GM21390 (cell line): ENCODE data around the gene CRYBG3.

Experiments used
- ATAC-seq: cut with Tn5 transposase; IDR thresholded peaks from one replicate; pipeline ENCODE4 v1.9.1; 2021; ENCODE audit not compliant: unreplicated experiment

CRYBG3 gene

DNA sequence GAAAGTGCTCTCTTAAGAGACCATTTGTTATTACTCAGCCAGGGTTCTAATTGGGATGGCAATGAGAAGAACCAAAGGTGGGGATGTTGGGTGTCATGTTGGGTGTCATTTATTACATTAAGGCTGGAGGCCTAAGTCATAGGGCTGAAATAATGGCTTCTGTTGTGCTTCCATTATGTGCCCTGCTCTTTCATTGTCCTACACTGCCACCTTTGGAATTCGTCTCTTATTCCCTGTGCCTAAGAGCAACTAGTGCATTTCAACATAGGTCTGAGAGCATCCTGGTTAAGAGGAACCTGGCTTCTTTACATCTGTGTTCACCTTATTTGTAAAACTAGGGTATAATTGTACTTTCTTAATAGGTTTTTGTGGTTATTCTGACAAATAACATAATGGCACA, 118.2 kb downstream of the CRYBG3 start:
- no peak for ATAC-seq

DNA sequence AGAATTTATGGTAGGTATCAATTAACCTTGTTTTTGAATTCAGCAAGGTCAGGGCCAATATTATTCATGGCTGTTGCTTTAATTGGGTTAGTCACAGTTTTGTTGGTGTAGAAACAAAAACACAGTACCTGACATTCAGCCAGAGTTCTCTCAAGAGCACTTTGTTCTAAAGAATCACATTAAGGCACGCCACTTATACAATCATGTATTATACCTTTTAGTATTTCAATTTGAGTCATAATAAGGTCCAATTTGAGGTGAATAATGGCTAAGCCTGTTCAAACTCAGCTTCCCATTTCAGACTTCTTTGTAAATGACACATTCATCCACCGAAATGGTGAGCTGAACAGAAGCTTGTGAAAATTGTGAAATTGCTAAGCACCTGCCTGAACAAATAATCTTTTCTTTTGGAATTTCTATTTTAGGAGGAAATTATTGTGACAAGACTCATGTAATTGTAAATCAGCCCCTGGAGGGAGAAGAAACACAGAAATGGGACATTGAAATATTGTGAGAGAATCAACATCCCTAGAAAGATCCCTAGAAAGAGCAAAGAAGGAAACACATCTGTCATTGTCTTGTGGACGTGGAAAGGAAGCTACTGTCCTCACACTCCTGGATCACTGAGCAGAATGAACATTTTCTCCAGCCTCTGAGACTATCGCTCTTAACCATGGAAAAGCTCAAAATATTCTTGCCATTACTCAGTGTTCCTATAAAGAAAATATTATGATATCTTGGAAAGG, 121.2 kb downstream of the CRYBG3 start:
- no peak for ATAC-seq

DNA sequence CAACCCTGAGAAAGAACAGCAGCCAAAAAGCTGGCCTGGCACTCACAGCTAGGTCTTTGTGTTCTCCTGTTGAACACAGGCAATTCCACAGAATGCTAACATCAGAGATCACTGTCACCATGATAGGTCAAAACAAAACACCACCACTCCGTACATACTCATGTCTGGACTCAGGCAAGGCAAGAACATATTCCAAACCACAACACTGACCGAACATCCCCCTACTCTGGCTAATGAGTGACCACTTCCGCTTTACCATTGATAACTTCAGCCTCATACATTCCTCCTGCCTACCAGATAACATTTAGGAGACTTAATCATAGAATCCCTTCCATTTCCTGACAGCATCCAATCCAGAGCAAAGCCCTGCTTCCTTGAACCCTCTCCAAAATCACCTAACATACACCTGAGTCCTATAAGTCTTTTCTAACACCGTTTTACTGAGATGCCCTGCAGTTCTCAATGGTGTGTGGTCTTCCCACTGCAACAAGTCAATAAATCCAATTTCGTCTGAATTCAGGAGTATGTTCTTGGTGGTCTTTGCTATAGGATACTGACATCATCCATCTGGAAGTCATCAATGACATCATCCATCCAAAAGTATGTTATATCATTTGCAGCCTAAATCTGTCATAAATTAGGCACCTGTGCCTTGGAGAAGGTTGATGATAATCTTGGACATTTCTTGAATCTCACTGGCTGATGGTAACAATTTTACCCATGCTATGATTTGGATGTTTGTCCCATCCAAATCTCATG, 126.7 kb downstream of the CRYBG3 start:
- no peak for ATAC-seq

DNA sequence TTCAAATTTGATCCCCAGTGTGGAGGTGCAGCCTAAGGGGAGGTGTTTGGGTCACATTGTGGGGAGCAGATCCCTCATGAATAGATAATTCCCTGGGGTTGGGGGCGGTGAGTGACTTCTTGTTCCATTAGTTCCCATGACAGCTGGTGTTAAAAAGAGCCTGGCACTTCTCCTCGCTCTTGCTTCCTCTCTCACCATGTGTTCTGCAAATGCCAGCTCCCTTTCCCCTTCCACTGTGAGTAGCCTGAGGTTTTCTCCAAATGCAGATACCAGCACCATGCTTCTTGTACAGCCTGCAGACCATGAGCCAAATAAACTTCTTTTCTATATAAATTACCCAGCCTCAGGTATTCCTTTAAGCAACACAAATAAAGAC, 127.3 kb downstream of the CRYBG3 start:
- ATAC-seq = no peak

DNA sequence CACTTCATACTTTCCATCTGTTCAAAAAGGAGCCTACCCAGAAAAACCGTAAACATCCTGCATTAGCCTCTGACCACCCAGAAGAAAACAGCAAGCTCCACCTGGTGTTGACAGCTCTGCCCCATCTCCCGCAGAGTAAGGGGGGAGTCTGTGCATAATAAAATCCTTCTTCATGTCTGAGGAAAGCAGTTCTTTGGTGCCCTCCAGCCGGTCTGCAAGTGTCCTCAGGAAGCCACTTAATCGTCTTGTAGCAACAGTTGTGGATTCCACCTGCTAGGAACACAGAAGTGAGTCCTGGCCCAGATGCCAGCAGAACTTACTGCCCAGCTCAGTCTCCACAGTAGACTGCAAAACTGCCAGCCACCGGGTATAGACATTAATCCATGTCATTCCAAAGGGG, 127.9 kb downstream of the CRYBG3 start:
- ATAC-seq = no peak

DNA sequence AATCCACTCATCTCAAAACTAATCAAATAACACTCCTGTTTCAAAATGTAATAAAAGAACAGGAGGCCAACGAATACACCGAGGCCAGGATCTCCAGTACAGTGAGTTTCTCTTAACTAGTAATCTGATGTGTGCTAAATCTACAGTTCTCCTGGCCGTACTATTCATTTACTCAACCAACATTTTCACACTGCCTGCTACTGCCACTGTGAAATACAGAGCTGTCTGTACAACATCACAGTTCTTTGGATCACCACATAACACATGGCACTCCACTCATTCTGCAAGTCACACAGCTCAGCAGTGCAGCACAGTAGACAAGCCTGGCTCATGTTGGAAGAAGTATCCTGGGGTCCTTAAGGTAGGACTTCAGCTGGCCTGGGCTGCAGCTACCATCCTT, 128.5 kb downstream of the CRYBG3 start:
- ATAC-seq = no peak

DNA sequence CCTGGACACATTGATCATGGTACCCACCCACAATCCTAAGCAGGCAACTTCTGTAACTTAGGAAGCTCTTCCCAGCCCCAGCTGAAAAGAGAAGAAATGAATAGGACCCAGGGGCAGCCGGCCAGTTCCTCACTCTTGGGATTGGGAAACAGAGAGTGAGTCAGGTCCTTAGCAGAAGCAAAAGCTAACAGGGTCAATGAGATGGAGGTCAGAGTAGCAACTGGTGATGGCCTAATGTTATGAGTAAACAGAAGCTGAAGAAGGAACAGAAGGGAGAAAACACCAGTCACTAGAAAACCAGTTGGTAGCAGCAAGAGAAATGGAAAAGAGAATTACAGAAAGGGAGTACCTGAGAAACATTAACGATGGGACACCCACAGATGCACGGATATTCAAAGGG, 130.5 kb downstream of the CRYBG3 start:
- ATAC-seq = no peak

DNA sequence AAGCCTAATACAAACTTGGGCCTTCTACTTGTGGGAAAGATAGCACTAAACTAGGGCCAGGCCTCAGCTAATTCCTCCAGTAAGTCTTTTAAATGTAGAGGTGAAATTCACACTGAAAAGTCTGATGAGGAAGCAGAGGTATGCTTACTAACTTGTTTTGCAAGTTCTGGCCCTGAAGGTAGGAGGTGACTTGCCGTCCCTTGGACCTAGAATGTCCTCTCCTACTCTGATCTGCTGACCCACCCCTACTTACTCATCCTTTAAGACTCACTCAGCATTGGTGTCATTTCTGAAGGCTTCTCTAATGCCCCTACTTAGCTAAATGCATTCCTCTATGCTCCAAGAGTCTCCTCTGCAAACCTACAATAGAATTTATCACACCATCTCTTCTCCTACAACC, 131.1 kb downstream of the CRYBG3 start:
- ATAC-seq = no peak

DNA sequence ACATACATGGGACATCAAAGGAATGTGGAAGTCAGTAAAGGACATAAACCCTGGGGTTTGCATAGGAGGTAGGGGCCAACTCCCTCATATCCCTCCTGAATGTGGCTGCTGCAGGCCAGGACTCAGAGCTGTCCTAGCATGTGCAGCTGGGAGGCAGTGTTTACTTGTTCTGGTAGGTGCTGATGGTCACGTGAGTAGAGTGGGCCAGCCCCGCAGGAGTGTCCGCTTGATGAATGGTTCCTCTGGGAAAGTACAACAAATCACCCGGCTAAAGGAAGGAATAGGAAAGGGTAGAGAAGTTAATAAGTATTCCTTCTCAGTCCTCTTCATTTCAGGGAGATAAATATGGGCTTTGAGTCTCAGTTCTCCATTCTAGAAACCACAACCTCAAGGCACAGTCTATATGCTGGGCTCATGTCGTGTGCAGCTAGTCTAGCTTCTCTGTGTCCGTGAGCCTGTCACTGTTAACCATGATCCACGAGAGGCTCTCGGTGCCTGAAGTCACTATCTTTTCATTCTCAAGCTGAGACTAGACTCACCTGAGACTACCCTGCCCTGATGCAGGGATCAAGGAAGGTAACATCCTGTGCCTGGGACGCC, 132.5 kb downstream of the CRYBG3 start:
- ATAC-seq = peak; percentile 47

DNA sequence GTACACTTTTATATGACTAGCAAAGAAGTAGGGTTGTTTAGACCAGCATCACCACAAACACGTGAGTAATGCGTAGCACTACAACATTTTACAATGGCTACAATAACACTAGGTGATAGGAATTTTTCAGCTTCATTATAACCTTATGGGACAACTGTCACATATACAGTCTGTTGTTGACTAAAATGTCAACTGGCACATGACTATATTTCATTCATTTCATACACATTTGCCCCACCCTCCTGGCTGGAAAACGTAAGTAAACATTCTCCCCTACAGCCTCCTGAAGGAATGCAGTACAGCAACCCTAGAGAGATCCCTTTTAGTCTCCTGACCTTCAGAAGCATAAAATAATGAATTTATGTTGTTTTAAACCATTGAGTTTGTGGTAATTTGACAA, 134.2 kb downstream of the CRYBG3 start:
- no peak for ATAC-seq

DNA sequence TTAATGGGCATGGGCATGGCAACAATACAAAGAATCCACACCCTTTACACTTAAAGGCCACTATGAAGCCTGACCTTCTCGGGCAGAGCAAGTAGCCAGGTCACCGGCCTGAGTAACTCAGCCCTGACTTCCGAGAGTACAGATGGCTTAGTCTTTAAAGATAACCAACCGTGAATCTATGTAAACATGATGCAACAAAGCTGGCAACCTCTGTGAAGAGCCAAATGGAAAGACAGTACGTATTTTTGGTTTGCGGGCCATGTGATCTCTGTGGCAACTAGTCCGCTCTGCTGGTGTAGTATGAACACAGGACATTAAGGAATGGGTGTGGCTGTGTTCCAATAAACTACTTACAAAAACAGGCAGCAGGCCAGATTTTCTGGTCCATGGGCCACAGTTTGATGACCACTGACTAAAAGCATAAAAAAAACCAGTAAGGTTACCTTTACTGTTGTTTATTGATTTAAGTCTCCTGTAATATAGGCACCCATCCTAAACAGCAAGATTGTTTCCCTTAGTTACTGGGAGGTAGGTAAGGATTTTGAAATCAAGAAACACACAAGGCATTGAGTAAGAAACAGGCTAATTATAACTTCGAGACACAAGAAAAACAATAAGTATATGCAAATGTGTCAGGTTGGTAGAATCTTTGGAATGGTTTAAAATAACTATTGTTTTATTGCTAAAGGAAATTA, 136.0 kb downstream of the CRYBG3 start:
- no peak for ATAC-seq

DNA sequence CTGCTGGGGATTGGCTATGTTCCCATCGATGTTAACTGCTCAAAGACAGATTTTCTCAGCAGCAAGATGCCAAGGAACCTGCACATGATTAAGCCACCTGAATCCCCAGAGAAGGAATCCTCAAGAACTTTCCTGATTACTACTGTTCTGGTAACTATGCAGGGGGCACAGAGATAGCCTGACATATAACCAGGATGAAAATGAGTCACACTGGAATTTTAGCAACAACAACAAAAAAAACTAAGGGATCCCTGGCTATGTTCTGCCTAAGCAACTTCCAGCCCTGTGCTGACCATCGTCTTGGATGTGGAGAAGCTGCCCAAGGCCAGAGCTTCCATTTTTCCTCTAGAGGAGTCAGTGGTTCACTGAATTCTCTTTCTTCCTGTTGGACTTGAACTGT, 136.6 kb downstream of the CRYBG3 start:
- ATAC-seq = no peak

DNA sequence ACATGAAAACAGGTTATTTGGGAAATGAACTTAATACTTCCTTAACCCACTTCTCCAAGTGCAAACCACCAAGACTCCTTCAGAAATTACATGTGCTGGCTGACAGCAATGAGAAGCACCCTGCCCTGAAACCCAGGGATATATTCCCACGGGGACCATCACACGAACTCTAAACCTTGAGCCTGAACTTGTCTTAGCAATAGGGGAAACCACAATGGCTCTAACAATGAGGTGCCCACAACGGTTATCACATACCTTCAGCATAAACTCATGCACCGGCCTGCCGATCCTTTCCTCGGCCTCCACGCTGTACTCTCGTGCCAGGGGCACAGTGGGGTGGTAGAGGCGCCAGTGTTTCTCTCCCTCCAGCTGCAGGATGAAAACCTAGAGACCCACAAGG, 137.0 kb downstream of the CRYBG3 start:
- no peak for ATAC-seq

DNA sequence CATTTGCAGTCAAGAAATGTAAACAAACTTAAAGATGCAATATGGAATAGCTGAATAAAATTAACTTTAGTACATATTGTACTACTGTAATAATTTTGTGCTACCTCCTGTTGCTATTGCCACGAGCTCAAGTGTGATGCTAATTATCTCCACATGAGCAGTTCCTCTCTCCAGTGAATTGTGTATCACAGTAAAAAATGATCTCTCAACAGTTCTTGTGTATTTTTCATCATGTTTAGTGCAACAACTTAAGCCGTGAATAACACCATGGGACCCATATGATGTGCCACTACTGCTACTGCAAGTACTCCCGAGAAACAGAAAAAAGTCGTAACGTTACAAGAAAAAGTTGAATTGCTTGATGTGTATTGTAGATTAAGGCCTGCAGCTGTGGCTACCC, 138.1 kb downstream of the CRYBG3 start:
- ATAC-seq = no peak

DNA sequence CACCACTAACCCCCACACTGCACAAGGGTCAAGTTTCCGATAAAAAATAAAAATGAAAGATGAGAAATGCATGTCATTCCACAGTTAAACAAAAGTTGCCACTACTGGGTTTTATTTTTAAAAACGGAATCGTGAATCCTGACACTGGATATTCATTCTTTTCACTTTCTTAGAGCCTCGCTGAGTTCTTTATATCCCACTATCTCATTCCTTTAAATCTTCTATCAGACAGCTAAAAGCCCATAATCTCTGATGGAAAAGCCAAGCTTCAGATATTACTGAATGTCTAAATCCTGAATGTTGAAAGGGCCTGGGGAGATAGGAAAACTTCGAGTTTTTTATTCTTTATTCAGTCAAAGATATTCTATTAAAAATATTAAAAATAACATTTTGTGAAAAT, 138.7 kb downstream of the CRYBG3 start:
- no peak for ATAC-seq

DNA sequence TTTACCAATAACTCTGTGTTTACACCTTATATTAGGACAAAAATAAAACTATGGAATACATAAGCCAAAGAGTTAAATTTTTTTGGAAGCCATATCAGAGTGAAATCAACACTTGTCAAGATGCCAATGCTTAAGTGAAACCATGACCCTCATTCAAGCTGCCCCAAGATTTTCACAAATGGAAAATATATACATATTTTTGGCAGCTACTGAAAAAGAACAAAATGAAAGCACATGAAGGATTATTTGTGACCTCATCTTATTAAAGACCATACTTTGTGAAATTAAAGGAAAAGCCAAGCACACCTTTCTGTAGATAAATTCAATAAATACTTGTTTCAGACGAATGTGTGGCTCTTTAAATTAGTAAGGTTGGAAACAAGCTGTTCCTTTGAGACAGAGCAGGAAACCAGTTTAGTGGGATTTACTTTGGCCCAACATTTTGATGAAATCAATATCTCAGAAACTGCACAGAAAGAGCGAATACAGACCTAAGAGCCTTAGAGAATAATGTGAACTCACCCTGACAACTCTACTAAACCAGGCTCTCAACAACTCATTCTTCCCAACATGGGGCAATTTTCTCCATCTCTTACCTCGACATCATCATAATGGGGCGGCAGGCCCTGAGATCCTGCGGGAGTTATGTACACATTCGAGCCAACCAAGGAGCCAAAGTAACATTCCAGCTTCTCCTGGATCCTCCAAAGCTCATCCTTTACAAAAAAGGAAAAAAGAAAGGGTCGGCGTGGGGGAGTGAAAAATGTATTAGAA, 139.4 kb downstream of the CRYBG3 start:
- no peak for ATAC-seq

DNA sequence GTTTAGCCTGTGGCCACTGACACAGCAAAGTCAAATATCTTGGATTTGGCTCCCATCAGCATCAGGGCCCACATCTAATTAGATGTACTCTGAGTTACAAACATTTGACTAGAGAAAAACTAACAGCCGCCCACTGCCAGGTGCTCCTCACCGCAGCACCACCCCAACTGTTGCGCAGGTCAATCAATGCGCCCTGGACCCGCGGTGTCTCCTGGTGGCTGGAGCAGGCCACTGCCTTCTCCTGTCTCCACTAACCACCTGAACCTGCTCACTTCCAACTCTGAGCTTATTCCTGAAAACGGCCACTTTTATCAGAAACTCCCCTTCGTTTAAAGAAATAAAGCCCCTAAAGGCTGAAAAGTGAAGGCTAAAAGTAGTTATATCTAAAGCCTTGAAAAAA, 146.2 kb downstream of the CRYBG3 start:
- no peak for ATAC-seq

DNA sequence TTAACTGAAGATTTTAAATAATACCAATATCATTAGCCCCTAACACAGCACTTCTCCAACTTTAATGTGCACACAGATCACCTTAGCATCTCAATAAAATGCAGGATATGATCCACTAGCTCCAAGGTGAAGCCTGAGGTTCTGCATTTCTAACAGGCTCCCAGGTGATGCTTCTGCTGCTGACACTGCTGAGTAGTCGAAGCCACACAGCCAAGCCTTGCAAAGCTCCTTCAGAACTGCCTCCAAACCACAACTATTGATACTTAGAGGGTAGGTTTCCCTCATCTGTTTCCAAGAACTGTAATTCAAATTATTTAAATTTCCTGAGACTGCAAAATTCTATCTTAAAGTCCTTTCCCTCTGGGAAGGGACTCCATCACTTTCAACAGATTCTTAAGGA, 146.6 kb downstream of the CRYBG3 start:
- no peak for ATAC-seq

DNA sequence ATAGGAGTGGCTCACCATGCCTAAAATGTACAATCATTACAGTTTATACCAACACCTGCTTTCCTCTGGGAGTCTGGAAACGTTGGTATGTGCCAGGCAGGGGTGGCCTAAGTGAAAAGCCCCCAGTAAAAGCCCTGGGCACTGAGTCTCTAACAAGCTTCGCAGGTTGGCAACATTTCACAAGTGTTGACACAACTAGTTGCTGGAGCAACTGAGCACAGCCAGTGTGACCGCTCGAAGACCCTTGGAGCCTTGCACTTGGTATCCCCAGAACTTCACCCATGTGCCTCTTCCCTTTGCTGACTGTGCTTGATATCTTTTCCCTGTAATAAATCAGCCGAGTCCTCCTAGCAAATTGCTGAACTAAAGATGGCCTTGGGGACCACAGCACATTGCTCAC, 147.7 kb downstream of the CRYBG3 start:
- no peak for ATAC-seq

DNA sequence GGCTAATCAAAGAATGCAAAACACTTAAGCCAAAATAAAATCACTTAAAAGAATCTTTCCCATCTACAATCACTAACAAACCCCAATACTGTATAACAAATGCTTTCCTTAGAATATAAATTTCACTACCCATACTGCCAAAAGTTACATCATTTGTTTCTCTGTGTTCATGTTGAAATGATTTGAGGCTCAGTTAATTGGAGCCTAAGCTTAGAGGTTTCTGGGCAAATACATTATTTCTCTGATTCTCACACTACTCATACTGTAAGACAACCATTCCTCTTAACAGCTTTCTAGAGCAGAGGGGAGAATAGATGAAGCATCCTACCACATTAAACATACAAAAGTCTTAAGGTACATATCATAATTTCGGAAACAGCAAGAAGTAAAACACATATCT, 148.3 kb downstream of the CRYBG3 start:
- no peak for ATAC-seq
